ENCODE results near the gene MYT1.

DNA sequence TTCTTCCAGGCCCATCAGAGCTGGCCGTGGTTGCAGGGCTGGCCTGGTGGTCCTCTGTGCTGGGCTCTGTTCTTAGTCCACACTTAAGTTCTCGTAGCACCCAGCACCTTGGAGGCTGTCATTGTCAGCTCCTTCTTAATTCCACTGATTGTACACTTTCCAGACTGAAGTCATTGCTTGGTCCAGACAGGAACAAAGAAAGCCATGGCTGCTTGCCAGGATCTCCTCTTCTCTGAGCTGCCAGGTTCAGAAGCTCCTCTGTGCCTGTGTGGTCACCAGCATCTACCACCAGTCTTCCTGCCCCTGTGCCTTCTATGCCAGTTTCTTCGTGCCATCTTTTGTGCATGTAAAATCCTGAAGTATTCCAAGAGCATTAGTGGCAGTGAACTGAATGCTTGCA, 51.8 kb downstream of the MYT1 start:
- TF ChIP-seq, protein P1, sequence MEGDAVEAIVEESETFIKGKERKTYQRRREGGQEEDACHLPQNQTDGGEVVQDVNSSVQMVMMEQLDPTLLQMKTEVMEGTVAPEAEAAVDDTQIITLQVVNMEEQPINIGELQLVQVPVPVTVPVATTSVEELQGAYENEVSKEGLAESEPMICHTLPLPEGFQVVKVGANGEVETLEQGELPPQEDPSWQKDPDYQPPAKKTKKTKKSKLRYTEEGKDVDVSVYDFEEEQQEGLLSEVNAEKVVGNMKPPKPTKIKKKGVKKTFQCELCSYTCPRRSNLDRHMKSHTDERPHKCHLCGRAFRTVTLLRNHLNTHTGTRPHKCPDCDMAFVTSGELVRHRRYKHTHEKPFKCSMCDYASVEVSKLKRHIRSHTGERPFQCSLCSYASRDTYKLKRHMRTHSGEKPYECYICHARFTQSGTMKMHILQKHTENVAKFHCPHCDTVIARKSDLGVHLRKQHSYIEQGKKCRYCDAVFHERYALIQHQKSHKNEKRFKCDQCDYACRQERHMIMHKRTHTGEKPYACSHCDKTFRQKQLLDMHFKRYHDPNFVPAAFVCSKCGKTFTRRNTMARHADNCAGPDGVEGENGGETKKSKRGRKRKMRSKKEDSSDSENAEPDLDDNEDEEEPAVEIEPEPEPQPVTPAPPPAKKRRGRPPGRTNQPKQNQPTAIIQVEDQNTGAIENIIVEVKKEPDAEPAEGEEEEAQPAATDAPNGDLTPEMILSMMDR (IDR thresholded peaks at IDR 0.05; ENCODE audit: control extremely low read depth in 1 of 3, insufficient read depth in 1 of 3, low read depth in 1 of 3, low read length in 3 of 3) = no peak
- TF ChIP-seq RFX5 (IDR thresholded peaks at IDR 0.05; ENCODE audit: borderline replicate concordance, low read depth, low read length) = no peak
- TF ChIP-seq, protein P2, sequence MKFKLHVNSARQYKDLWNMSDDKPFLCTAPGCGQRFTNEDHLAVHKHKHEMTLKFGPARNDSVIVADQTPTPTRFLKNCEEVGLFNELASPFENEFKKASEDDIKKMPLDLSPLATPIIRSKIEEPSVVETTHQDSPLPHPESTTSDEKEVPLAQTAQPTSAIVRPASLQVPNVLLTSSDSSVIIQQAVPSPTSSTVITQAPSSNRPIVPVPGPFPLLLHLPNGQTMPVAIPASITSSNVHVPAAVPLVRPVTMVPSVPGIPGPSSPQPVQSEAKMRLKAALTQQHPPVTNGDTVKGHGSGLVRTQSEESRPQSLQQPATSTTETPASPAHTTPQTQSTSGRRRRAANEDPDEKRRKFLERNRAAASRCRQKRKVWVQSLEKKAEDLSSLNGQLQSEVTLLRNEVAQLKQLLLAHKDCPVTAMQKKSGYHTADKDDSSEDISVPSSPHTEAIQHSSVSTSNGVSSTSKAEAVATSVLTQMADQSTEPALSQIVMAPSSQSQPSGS (IDR thresholded peaks at IDR 0.05; ENCODE audit: low read length) = no peak
- no peak for TF ChIP-seq KDM1A (IDR thresholded peaks at IDR 0.05; ENCODE audit: borderline replicate concordance, low read length)
- TF ChIP-seq NANOG (IDR thresholded peaks at IDR 0.05; ENCODE audit: insufficient read depth, low read depth, low read length, poor library complexity, severe bottlenecking) = no peak

All from H1 (cell line).